Activated CD8-positive, alpha-beta memory T cell treated with anti-CD3 and anti-CD28 coated beads, Interleukin-2, amount 50 U/mL, for 48 hours (primary cell): ENCODE results near the gene BIRC6.
"Not testable (repeated sequence)": the region's sequence is repeated elsewhere in the genome, so short reads cannot be mapped to it uniquely, and the experiment has no call there.

Source experiments
- DNase-seq: peaks from one replicate; pipeline ENCODE4 v3.0.0-alpha.2; 2020

BIRC6 gene

GRCh38 chr2:32522770-32523169 lies 165.9 kb downstream of the BIRC6 start:
- no peak for DNase-seq

DNA sequence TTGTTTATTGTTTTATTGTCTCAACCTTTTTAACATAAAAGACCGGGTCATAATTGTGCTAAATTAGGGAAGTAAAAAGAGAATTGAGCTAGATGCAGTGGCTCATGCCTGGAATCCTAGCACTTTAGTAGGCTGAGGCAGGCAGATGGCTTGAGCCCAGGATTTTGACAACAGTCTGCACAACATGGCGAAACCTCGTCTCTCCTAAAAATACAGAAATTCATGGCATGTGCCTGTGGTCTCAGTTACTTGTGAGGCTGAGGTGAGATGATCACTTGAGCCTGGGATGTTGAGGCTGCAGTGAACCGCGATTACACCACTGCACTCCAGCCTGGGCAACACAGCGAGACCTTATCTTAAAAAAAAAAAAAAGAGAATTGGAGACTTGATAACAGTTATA lies 166.9 kb downstream of the BIRC6 start:
- DNase-seq, result no peak

GRCh38 chr2:32532341-32532740 lies 175.5 kb downstream of the BIRC6 start:
- DNase-seq, result no peak

DNA sequence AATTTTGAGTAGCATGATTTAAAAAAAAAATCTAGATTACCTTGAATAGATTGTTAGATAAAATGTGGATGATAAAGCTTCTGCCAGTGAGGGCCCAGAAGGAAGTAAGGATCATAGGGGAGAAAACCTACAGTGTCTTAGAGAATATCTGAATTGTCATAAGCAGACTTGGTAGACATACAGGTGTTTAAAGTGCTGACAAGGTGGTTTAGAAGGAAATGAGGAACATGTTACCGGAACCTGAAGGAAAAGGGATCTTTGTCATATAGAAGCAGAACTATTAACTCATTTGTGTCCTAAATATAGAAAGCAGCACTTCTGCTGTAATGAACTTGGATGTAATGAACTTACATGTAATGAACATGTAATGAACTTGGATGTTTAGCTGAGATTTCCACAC lies 176.1 kb downstream of the BIRC6 start:
- no peak for DNase-seq

- DNase-seq, result no peak
Observed at GRCh38 chr2:32534831-32535230, 178.0 kb downstream of the BIRC6 start.

GRCh38 chr2:32538735-32539134 lies 181.9 kb downstream of the BIRC6 start:
- DNase-seq, result no peak

- not testable (repeated sequence) for DNase-seq
Observed at GRCh38 chr2:32552483-32552882, 195.7 kb downstream of the BIRC6 start.

GRCh38 chr2:32553829-32554432 lies 197.1 kb downstream of the BIRC6 start:
- no peak for DNase-seq

DNA sequence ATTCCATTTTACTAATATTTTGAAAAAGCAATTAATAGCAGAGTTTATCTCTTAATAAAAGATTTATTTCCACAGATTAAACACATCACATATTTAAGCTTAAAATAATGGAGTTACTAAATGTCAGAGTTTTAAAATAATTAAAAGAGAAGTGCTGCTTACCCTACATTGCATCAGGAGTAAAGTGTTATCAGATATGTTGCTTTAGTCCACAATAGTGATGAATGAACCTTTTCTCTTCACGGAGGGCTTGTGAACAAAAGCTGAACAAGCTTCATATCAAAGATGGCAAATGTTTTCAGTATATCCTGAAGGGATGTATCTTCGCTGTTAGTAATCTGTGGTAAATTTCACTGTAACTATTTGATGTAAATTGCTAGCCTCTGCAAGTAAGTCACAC lies 201.7 kb downstream of the BIRC6 start:
- no peak for DNase-seq

DNA sequence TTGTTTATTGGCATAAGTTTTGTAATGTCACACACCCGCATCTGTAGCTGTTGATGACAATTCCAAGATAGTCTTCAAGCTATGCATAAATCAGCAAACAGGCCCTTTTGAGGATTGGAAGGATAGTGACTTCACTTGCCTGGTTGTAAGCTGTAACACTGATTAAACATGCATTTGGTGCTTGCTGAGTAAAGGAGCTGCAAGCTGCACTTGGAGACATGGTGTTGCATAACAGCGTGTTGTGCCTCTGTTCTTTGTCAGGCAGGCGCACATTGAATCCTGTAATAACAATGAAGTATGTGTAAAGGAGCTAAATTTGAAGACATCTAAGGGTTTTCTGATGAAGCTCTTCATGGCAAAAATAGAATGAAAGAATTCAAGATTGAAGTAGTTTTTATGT lies 202.3 kb downstream of the BIRC6 start:
- DNase-seq, result no peak

DNA sequence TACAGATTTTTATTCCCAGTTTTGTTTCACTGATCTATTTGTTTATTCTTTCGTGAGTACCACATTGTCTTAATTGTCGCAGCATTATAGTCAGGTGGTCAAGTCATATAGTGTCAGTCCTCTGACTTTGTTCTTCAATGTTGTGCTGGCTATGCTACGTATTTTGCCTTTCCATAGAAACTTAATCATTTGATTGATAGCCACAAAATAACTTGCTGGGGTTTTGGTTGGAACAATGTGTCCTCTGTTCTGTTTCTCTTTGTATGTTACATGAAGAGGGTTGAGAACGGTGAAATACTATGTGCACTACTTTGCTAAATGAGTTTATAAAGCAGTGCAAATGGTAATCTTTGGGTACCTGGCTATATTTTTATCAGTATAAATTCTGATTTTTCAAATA lies 206.1 kb downstream of the BIRC6 start:
- no peak for DNase-seq

GRCh38 chr2:32564417-32565035 lies 207.7 kb downstream of the BIRC6 start:
- no peak for DNase-seq

DNA sequence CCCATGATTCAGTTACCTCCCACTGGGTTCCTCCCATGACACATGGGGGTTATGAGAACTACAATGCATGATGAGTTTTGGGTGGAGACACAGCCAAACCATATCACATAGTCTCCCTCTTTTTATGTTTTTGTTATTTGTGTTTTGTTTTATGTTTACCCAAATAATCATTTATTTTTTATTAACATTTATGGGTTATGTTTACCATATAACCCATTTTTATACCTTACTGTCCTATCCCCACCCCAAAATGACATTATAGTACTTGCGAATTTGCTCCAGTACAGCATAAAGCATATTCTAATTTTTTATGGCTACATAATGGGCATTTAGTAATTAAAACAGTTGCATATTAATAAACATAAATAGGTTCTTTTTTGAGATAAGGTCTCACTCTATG lies 209.1 kb downstream of the BIRC6 start:
- no peak for DNase-seq

GRCh38 chr2:32572030-32572429 lies 215.2 kb downstream of the BIRC6 start:
- DNase-seq, result no peak

DNA sequence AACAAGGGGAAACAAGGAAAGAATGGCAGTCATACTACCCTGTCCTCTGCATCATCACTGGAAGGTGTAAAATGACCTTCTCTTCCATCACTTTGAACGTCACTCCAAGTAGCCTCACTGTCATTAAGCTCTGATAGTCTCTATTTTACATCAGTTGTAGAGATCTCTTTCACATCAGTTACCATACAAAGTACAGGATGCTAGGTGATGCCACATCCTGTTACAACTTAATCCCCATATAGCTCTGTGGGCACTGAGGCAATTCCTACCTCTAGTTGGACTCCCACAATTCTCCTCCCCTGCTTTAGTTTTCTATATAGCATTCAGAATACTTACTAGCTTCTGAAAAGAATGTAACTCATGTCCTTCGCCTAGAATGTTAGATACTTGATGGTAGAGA lies 215.9 kb downstream of the BIRC6 start:
- DNase-seq, result no peak

DNA sequence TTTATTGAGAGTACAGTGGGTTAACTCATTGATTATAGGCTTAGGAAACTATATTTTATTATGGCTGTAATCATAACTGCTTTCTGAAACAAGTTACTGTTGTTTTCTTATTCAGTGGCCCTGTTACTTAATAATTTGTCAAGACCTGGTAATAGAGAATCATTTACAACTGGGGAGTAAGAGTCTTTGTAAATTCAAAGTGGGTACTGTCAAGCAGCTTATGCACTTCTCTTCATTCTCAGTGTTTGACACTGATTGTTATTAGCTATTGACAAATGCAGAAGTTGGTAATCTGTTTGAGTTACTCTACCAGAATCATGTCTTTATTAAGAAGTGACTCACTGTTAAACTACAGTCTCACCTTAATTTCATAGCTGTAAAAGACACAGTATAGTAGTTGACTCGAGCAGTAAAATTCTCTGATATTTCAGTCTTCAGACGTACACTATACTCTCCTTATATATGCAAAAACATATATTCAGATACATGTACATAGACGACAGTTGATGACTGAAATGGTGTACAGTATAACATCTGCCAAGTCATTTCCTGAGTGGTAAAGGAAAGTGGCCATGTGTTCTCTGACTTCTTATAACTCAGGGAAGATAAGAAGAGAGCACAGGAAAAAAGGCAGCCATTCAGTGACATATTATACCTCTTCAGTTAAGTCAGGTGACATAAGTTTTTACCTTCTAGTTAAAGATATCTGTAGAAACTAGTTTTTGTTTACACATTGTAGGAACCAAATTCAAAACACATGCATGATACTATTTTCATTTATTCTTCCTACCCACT lies 235.0 kb downstream of the BIRC6 start:
- DNase-seq, result no peak

DNA sequence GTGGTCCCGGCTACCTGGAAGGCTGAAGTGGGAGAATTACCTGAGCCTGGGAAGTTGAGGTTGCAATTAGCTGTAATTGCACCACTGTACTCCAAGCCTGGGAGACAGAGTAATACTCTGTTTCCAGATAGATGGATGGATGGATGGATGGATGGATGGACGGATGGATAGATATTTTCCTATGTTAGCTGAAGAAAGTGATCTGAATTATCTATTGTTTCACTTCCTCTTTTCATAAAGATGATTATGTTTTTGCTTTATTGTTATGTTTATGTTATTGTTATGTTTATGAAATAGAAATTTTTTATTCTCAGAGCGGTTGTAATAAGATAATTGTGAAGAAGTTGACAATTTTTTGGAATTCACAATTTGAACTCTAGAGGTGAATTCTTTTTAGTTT lies 237.8 kb downstream of the BIRC6 start:
- DNase-seq, result no peak

GRCh38 chr2:32611366-32611765 lies 254.5 kb downstream of the BIRC6 start:
- DNase-seq, result no peak

- no peak for DNase-seq
Observed at GRCh38 chr2:32611771-32612170, 254.9 kb downstream of the BIRC6 start.

DNA sequence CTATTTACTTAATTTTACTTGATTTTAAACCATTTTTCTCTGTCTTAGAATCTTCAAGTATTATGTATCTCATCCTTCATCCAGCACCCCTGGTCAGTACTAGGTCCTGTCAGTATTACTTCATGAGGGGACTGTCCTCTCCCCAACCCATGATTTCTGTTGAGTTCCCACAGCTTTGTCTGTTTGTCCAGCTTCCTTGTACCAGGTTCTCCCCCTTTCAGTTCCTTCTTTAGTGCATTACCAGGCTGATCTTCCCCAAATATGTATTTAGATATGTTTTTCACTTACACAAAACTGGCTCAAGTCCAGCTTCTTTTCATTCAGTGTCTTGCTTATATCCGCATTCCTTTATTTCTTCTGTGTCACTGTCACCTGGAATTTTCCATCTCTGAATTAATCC lies 257.3 kb downstream of the BIRC6 start:
- DNase-seq, result no peak

- DNase-seq, result no peak
Observed at GRCh38 chr2:32617599-32618189, 260.9 kb downstream of the BIRC6 start.

DNA sequence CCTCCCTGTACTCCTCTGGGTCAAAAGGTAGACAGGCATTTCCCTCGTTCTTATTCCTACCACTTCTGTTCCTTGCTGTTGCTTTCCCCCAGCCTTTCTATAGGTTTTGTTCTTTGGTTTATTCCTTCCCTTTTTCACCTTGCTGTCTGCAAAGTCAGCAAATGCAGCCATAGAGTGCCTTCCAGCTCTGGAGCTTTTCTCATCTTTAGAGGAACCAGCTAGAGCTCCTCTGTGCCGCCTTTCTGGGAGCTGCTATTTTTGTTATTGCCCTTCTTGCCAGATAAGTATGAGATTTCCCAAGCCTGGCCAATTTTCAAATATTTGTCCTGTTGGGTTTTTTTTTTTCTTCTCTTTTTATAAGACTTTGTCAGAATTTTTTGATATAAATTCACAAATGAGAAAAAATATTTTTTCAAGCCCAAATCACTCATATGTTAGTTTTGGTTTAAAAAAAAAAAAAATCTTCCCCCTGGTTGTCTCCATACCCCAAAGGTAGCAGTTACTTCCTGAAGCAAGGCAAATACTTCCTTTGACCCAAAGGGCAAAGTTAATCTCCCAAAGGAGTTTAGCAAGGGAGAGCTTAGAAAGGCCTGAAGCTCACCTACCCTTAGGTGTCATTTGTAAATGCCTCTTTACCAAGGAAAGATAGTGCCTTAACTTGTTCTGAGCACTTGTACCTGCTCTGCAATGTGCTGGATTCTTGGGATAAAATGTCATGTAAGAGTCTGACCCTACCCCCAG lies 265.9 kb downstream of the BIRC6 start:
- no peak for DNase-seq

- DNase-seq, result no peak
Observed at GRCh38 chr2:32623311-32623706, 266.5 kb downstream of the BIRC6 start.
